Glomerular visceral epithelial cell (primary cell): ENCODE measurements around the gene STARD4.

Experiments used
- DNase-seq: peaks from one replicate; pipeline ENCODE4 v3.0.0-alpha.2; 2016; ENCODE audit errors: extremely low spot score

Gene STARD4

DNA sequence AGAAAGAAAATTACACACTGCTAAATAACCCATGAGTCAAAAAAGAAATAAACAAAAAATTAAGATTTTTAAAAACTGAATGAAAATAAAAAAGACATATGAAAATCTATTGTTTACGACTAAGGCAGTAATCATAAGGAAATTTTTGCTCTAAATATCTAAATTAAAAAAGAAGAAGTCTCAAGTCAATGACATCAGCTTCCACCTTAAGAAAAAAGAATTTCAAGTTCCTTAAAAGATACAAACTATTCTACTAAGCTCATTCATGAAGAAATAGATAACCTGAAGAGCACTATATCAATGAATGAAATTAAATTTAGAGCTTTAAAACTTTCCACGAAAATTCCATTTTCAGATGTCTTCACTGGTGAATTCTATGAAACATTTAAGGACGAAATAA, 15.7 kb upstream of the STARD4 start:
- DNase-seq: no peak

DNA sequence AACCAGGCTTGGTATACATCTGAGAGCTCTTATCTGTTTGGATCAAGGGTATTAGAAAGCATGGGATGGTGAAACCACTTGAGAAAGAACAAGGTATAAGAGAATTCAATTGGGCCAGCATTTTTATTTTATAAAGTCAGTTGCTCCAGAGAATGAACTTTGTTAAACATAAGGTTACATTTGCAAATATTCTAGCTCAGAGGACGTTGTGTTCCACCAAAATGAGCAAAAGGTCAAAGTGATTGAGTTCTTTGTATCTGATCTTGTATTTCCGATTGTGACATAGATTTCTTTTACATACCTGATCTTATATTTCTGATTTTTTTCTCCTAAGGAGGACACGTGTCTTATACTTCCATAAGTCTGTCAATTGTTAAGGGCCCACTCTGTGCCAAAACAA, 8.6 kb upstream of the STARD4 start:
- no peak for DNase-seq

DNA sequence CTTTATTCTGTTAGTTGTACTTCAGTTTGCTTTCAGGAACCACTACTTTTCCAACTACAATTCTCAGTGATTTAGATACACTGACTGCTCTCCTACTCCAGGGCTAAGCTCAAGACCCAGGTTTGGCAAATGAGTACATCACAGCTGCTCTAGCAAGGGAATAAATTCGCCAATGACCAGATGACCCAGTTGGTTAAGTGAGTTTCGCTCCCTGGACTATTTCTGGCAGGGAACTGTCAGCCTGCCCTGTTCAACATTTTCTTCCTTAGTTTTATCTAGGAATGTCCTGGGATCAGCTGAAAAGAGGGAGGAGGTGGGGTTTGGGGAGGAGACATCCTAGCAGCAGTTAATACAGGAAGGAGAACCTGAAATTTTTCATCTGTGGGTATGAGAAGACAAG, 6.4 kb upstream of the STARD4 start:
- no peak for DNase-seq

DNA sequence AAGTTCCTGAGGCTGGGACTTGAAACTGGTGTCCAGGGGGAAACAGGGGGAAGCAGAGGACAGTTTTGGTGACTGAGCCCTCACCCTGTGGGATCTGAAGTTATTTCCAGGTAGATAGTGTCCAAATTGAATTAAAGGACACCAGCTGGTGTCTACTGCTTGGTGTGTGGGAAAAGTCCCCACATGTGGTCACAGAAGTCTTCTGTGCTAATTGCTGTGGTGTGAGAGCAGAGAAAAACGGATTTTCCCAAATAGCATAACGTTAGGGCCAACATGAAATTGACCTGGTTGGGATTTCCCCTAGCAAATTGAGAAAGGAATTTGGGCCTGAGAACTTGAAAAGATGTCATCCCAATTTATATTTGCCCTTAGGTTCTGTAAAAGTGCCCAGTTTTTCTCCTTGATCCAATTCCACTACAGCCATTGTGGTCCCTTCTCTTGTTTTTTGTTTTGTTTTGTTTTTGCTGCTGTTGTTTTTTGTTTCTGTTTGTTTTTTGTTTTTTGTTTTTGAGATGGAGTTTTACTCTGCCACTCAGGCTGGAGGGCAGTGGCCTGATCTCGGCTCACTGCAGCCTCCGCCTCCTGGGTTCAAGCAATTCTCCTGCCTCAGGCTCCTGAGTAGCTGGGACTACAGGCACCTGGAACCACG, 5.6 kb upstream of the STARD4 start:
- no peak for DNase-seq

- no peak for DNase-seq
Observed at GRCh38 chr5:111514087-111514486, 1.8 kb upstream of the STARD4 start.

GRCh38 chr5:111513131-111513520, 791 bp upstream of the STARD4 start:
- no peak for DNase-seq

- no peak for DNase-seq
Observed at GRCh38 chr5:111511831-111512374, 432 bp downstream of the STARD4 start.

DNA sequence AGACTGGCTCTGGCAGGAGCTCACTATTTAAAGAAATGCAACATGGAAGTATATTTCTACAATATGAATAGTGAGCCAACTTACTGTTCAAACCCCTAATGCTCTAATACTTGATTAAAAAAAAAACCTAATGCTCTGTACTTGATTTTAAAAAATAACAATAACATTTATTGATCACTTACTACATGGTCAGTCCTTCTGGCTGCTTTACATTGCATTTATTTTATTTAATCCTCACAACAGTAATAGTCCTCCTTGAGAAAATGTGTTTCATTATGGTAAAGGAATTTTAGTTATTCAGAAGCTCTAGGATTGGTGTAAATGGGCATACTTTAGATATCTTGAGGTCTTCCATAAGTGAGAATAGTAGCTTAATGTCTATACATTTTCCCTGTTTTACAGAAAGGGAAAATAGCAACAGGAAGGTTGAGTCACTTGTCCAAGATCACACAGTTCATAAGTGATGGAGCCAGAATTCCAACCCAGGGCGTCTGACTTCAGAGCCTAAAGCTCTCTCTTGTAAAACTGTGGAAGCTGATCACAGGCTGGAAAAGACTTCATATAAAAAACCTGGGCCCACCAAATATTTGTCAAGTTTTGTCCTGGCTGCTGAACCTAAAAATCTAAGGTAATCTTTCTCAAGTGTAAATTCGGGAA, 1.0 kb downstream of the STARD4 start:
- peak; percentile 29 for DNase-seq

DNA sequence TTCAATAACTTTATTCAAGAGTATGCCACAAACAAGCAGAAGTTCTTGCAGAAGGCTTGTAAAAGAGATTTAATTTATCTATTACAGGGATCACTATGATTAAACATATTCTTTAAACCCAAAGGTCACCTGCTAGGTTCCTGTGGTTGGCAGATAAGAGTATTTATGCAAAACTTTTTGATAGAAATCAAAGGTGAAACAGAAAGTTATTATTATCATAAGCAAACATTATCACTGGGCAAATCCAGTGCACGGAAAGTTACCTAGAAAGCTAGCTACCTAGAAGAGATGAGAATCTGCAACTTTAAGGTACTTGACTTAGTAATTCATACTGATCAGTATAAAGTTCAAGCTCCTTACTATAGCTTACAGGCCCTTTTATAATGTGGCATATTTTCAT, 3.2 kb downstream of the STARD4 start:
- no peak for DNase-seq

GRCh38 chr5:111507276-111507675, 5.1 kb downstream of the STARD4 start:
- DNase-seq: no peak

DNA sequence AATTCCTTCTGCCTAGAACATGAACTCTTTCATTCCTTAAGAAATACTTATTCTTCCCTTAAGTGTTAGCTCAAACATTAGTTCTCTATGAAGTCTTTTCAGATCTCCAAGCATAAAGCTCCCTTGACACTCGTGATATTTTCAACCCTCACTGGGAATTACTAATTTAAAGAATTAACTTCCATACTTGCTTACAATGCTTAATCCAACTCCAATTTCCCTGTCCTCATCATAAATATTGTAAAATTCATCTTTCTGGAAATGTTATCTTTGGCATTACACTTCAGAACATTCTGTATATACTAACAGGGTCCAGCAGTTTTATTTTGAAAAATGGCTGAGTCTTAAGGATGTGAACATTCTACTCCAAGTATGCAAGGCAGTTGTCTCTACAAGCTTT, 7.2 kb downstream of the STARD4 start:
- no peak for DNase-seq

DNA sequence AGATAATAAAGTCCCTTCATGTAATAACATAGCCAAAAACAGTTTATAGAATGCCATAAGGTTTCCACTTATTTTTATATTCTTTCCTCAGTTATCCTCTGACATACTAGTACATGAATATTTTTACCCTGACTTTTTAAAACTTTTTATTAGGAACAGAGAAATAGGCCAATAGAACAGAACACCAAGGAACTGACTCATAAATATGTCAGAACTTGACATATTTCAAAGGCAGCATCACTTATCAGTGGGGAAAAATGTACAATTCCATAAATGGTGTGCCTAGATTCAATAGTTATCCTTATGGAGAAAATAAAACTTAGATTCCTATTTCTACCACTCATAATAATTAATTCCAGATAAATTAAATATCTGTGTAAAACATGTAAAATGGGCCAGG, 9.4 kb downstream of the STARD4 start:
- no peak for DNase-seq

DNA sequence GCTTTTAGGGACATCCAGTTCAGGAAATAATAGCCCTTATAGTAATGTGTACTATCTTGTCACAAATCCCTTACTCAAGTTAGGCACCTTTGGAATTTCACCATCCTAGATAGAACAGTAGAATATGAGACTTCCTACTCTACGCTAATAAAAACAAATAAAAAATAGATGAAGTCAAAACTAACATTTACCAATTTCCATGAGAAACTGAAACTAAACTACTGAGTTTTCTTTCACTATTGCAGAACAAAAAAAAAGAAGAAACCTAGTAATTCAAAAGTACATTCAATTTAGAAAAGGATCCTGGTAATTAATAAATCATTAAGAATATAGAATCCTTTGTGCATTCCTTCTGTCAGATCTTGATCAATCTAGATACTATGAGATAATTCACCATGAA, 14.0 kb downstream of the STARD4 start:
- no peak for DNase-seq

DNA sequence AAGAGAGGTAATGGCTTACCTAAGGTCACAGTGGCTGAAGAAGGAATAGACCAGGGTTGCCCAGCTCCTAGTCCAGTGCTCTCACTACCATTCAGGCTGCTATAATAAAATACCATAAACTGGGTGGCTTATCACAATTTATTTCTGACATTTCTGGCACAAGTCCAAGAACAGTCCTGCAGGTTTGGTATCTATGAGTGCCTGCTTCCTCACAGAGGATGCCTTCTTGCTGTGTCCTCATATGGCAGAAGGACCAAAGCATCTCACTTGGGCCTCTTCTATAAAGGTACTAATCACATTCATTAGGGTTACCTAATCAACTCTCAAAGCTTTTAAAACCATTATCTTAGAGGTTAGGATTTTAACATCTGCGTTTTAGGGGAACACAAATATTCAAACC, 17.2 kb downstream of the STARD4 start:
- no peak for DNase-seq

DNA sequence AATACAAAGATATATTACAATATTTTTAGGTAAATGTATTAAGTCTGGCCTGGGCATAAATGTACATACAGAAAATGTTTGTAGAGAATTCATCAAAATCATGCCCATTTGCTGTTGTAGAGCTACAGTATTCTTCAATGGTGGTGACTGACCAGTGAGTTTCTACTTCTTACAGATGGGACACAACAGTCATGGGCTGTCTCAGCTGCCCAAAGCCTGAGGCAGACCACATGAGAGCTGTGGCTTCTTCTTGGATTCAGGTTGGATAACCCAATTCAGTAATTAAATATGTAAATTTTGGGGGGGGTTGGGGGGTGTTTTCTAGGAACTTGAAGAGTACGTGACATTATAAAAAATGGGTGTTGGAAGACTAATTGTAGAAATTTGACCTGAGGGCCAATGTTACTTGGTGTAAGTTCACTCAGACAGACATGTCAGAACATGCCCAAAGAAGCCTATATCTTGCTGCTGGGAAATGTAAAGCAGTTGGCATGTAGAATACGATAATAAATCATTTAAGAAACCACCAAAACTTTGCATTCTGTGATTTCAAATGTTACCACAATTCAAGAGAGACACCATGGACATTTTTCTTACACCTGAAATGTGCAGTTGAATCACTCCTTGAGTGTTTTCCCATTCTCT, 17.9 kb downstream of the STARD4 start:
- no peak for DNase-seq

- DNase-seq: no peak
Observed at GRCh38 chr5:111493031-111493430, 19.3 kb downstream of the STARD4 start.

GRCh38 chr5:111488353-111488752, 24.0 kb downstream of the STARD4 start:
- no peak for DNase-seq

DNA sequence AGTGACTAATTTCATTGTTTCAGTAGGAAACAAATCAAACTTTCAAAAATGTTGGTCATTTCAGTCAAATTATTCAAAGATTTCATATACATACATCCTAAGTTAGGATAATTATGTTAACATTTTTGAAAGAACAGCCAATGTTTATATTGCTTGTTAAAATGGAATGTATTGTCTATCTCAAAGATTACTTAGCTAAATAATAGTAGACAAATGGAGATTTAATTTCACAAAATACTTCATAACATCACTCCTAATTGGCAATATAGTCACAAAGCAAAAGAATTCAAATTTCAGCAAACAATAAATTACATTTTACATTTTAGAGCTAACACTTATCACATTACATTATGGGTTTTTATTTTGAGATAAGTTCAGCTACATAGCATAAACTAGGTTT, 25.4 kb downstream of the STARD4 start:
- DNase-seq: no peak

- no peak for DNase-seq
Observed at GRCh38 chr5:111486055-111486454, 26.3 kb downstream of the STARD4 start.

- no peak for DNase-seq
Observed at GRCh38 chr5:111480346-111480745, 32.0 kb downstream of the STARD4 start.

DNA sequence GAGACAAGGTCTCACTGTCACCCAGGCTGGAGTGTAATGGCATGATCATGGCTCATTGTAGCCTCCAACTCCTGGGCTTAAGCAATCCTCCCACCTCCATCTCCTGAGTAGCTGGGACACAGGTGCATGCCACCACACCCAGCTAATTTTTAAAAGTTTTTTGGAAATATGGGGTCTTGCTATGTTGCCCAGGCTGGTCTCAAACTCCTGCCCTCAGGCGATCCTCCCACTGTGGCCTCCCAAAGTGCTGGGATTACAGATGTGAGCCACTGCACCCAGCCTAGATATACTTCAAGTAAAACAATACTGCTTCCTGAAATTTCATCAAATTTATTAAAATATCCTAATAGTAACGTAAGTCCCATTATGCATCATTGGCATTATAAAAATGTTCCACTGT, 33.4 kb downstream of the STARD4 start:
- no peak for DNase-seq

- DNase-seq: no peak
Observed at GRCh38 chr5:111478266-111478665, 34.1 kb downstream of the STARD4 start.

DNA sequence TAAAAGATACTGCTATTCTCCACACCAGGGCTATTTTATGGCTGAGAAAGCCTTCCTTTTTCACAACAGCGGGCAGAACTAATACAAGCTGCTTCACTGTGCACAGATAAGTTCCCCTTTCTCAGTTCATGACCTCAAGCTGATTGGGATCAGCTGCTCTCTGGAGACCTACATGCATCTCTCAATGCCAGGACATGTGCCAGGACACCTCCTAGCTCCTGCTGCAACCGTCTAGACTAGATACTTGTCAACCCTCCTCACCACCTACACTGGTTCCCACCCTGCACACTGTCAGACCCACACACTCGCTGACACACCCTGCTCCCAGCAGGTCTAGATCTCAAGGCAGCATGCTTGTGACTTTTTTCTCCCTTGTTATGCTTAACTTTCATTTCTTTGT, 39.8 kb downstream of the STARD4 start:
- DNase-seq: no peak
